ENCODE data around the gene KRTAP4-2.

DNA sequence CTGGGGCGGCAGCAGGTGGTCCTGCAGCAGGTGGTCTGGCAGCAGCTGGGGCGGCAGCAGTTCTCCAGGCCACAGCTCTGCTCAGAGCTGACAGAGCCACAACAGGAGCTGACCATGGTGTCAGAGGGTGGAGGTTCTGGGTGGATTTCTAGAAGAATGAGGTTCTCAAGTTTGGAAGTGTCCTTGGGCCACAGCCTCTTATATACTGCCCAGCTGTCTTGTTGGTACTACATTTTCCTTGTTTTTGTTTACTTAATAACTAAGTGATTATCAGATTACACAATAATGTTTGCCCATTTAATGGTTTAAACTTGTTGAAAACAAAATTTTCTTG lies 28.4 kb downstream of the KRTAP4-2 start, which contains the start of gene KRTAP4-5:
- TF ChIP-seq, protein P1, sequence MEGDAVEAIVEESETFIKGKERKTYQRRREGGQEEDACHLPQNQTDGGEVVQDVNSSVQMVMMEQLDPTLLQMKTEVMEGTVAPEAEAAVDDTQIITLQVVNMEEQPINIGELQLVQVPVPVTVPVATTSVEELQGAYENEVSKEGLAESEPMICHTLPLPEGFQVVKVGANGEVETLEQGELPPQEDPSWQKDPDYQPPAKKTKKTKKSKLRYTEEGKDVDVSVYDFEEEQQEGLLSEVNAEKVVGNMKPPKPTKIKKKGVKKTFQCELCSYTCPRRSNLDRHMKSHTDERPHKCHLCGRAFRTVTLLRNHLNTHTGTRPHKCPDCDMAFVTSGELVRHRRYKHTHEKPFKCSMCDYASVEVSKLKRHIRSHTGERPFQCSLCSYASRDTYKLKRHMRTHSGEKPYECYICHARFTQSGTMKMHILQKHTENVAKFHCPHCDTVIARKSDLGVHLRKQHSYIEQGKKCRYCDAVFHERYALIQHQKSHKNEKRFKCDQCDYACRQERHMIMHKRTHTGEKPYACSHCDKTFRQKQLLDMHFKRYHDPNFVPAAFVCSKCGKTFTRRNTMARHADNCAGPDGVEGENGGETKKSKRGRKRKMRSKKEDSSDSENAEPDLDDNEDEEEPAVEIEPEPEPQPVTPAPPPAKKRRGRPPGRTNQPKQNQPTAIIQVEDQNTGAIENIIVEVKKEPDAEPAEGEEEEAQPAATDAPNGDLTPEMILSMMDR (IDR thresholded peaks at IDR 0.05) = no peak
- TF ChIP-seq POLR2AphosphoS5 (IDR thresholded peaks at IDR 0.05; ENCODE audit: low read depth, low read length) (no peak), TCF7L2 (IDR thresholded peaks at IDR 0.05; ENCODE audit: low read depth, low read length) (no peak), SIN3A (IDR thresholded peaks at IDR 0.05; ENCODE audit: borderline replicate concordance, insufficient read depth, low read depth, low read length) (no peak)
- TF ChIP-seq, protein P2, sequence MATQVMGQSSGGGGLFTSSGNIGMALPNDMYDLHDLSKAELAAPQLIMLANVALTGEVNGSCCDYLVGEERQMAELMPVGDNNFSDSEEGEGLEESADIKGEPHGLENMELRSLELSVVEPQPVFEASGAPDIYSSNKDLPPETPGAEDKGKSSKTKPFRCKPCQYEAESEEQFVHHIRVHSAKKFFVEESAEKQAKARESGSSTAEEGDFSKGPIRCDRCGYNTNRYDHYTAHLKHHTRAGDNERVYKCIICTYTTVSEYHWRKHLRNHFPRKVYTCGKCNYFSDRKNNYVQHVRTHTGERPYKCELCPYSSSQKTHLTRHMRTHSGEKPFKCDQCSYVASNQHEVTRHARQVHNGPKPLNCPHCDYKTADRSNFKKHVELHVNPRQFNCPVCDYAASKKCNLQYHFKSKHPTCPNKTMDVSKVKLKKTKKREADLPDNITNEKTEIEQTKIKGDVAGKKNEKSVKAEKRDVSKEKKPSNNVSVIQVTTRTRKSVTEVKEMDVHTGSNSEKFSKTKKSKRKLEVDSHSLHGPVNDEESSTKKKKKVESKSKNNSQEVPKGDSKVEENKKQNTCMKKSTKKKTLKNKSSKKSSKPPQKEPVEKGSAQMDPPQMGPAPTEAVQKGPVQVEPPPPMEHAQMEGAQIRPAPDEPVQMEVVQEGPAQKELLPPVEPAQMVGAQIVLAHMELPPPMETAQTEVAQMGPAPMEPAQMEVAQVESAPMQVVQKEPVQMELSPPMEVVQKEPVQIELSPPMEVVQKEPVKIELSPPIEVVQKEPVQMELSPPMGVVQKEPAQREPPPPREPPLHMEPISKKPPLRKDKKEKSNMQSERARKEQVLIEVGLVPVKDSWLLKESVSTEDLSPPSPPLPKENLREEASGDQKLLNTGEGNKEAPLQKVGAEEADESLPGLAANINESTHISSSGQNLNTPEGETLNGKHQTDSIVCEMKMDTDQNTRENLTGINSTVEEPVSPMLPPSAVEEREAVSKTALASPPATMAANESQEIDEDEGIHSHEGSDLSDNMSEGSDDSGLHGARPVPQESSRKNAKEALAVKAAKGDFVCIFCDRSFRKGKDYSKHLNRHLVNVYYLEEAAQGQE (IDR thresholded peaks at IDR 0.05; ENCODE audit: insufficient read depth in 1 of 2, low read depth in 2 of 2, low read length in 1 of 2) = 0 out of 4 replicates have a peak, but pooled peaks of 1 of the 2 experiments have one; percentile 30

Data from Panc1 (cell line).